HL-60 (cell line): ENCODE results near the gene ARHGAP10.

Source experiments
- DNase-seq, 2 experiments: peaks; one replicate each; pipeline ENCODE4 v3.0.0-alpha.2; 2010 to 2020; ENCODE audit warnings: low read depth in 1 of 2, low spot score in 1 of 2
- H3K27ac ChIP-seq: fragments of 250-450 bp; sonication (Bioruptor Pico); replicated peaks from 2 replicates; pipeline ENCODE4 v1.5.1; 2020; ENCODE audit warnings: mild to moderate bottlenecking, moderate library complexity
- H3K27me3 ChIP-seq: fragments of 250-450 bp; sonication (Bioruptor Pico); 2 replicates; pipeline ENCODE4 v1.5.1; 2021; ENCODE audit warnings: mild to moderate bottlenecking, moderate library complexity; ENCODE audit not compliant: insufficient read depth, poor library complexity, severe bottlenecking
- H3K4me3 ChIP-seq: replicated peaks from 2 replicates; pipeline ENCODE4 v1.5.1; 2011; ENCODE audit warnings: mild to moderate bottlenecking, control low read depth, low read length; ENCODE audit not compliant: insufficient read depth
- GABPA ChIP-seq: IDR thresholded peaks from 2 replicates; pipeline ENCODE4 v1.6.1; 2012; ENCODE audit warnings: low read depth
- POLR2AphosphoS5 ChIP-seq: IDR thresholded peaks from 2 replicates; pipeline ENCODE4 v1.6.1; 2012; ENCODE audit warnings: low read depth
- REST ChIP-seq: IDR thresholded peaks from 2 replicates; pipeline ENCODE4 v1.6.1; 2012; ENCODE audit warnings: low read depth; ENCODE audit not compliant: insufficient replicate concordance
- SPI1 ChIP-seq: IDR thresholded peaks from 2 replicates; pipeline ENCODE4 v1.6.1; 2012; ENCODE audit warnings: low read depth, mild to moderate bottlenecking, borderline replicate concordance
- TF ChIP-seq, protein P1 (sequence below): IDR thresholded peaks from one replicate; pipeline ENCODE4 v1.5.1; 2011; ENCODE audit warnings: low read length, control low read depth, inconsistent platforms; ENCODE audit not compliant: insufficient read depth

ARHGAP10 gene

GRCh38 chr4:147877308-147877771 is 145.5 kb downstream of the ARHGAP10 start:
- TF ChIP-seq REST (no peak), SPI1 (no peak), GABPA (no peak), POLR2AphosphoS5 (no peak)
- TF ChIP-seq, protein P1, sequence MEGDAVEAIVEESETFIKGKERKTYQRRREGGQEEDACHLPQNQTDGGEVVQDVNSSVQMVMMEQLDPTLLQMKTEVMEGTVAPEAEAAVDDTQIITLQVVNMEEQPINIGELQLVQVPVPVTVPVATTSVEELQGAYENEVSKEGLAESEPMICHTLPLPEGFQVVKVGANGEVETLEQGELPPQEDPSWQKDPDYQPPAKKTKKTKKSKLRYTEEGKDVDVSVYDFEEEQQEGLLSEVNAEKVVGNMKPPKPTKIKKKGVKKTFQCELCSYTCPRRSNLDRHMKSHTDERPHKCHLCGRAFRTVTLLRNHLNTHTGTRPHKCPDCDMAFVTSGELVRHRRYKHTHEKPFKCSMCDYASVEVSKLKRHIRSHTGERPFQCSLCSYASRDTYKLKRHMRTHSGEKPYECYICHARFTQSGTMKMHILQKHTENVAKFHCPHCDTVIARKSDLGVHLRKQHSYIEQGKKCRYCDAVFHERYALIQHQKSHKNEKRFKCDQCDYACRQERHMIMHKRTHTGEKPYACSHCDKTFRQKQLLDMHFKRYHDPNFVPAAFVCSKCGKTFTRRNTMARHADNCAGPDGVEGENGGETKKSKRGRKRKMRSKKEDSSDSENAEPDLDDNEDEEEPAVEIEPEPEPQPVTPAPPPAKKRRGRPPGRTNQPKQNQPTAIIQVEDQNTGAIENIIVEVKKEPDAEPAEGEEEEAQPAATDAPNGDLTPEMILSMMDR: no peak
- no peak for DNase-seq
- no peak overlapping the region for H3K27ac ChIP-seq
- no peak overlapping the region for H3K4me3 ChIP-seq
- no peaks in the 10 kb centered on the region for H3K27me3 ChIP-seq

DNA sequence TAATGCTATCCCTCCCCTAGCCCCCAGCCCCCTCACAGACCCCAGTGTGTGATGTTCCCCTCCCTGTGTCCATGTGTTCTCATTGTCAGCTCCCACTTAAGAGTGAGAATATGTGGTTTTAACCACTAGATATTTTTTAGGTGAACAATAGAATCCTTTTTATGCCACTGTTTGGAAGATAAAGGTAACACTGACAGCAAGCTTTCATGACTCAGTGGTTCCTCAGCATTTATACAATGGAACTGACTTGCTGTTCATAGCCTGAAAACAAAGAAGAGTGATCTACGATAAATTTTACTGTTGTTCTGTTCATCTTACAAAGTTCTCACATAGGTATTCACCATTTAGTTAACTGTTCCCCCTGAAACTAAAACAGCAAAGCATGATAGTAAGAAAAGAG is 147.8 kb downstream of the ARHGAP10 start:
- TF ChIP-seq, protein P1: no peak
- TF ChIP-seq POLR2AphosphoS5 (no peak), REST (no peak), SPI1 (no peak), GABPA (no peak)
- H3K4me3 ChIP-seq: no peak overlapping the region
- DNase-seq: no peak
- H3K27ac ChIP-seq: no peak overlapping the region
- H3K27me3 ChIP-seq: no peaks in the 10 kb centered on the region

DNA sequence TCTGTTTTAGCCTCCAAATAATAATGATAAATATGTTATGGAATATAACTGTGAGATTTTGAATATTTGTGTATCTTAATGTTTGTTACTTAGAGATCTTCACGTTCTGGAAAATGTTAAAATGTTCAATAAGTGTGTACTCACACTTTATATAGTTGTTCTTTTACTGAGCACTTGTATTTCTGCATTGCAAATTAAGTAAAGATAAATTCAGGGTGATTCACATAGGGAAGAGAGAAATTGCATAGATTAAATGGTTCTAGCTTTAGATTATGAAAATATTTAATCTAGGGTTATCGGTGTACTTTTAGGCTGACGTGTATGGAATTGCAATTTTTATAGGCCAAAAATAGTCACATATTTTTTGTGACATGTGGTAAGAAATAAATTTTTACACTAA is 148.6 kb downstream of the ARHGAP10 start:
- TF ChIP-seq, protein P1: no peak
- TF ChIP-seq SPI1: no peak
- no peak for TF ChIP-seq POLR2AphosphoS5
- TF ChIP-seq GABPA: no peak
- no peak for TF ChIP-seq REST
- no peak for DNase-seq
- Histone ChIP-seq H3K4me3 (no peak overlapping the region), H3K27ac (no peak overlapping the region), H3K27me3 (no peaks in the 10 kb centered on the region)
